HG03097 (cell line): ENCODE data around the gene ATP6V1B1.
"Not testable (repeated sequence)": the region's sequence is repeated elsewhere in the genome, so short reads cannot be mapped to it uniquely, and the experiment has no call there.

ENCODE experiments used
- ATAC-seq: cut with Tn5 transposase; IDR thresholded peaks from one replicate; pipeline ENCODE4 v1.9.1; 2021; ENCODE audit not compliant: unreplicated experiment, low FRiP score

The ATP6V1B1 gene

GRCh38 chr2:71004857-71005256 lies 69.2 kb downstream of the ATP6V1B1 start:
- ATAC-seq: no peak

DNA sequence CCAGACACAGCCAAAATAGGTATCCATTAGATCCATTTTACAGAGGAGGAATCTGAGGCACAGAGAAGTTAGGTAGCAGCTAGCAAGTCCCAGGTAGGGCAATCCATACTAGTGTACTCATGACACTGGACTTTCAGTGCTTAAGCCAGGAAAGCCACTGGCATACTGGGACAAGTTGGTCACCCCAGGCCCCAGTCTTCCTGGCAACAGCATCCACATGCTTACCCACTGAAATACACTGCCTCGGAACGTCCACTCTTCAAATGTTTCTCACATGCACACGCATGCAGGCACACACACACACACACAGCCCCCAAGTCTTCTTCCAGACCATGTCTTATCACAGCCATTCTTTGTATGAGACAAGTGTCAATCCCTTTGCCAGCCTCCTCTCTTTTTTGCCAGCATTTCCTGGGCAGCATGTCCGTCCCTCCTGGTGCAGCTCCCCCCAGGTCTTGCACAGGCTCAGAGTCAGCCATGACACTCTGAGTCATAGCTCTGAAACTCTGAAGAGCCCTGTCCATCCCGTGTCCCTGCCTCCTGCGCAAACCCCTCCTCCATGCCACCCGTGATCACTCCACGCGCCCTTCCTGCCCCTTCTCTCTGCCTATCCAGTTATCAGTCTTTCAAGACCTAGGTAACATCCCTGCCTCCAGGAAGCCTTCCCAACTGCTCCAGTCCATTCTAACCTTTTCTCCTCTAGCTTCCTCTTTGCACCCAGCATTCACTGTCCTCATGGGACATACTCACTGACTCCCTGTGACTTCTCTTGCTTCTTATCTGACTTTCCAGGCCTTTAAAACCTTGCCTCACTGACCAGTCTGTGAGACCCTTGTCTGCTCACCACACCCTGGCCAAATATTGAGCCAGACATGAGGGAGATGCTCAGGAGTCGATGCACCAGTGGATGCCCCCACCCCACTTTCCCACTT lies 69.8 kb downstream of the ATP6V1B1 start:
- ATAC-seq: no peak

DNA sequence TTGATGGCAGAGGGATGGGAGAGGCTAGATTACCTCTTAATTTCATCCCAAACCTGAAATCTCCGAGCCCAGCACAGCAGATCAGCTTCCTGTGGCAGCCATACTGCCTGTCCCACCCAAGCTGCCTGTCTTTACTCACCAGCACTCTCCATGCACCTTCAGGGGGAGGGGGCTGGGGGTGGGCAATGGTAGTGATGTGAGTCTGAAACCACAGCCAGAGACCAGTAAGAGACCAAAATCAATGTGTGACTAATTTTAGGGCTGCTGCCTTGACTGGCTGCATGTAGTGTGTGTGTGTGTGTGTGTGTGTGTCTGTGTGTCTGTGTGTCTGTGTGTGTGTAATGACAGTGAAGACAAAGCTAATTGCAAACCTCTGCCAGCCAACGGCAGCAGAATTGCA lies 70.6 kb downstream of the ATP6V1B1 start:
- ATAC-seq: no peak

DNA sequence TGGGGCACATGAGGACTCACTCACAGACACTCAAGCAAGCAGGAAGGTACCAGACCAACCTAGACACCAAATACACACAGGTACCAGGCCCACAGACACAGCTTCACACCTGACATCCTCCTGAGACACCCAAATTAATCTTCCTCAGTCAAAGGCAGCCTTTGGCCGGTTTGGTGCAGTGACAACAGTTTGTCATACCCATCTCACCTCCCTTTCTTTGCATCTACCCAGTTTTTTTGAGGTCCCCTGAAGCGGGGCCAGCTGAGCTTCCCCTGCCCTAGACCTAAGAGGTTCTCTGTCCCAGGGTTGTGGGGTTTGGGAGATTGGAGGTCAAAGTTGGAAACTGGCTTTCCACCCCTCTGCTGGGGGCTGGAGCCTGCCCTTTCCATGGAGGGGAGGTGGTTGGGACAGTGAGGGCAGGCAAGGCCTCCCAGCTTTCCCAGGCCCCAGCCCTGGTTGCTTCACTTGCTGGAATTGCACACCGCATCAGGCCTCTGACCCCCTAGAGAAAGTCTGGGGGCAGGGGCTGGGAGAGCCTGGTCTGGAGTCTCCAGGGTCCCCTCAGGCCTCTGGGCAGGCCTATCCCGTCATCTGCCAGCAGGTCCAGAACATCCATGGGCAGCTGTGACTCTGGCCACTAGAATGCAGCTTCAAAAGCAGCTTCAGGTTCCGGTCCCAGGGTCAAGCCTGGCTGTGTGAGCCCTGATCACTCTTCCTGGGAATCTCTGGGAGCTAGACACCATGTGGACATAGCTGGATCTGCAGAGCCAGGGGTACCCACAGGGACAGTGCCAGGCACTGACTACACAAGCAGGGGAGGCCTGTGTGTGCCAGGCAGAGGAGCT lies 71.5 kb downstream of the ATP6V1B1 start:
- ATAC-seq: no peak

DNA sequence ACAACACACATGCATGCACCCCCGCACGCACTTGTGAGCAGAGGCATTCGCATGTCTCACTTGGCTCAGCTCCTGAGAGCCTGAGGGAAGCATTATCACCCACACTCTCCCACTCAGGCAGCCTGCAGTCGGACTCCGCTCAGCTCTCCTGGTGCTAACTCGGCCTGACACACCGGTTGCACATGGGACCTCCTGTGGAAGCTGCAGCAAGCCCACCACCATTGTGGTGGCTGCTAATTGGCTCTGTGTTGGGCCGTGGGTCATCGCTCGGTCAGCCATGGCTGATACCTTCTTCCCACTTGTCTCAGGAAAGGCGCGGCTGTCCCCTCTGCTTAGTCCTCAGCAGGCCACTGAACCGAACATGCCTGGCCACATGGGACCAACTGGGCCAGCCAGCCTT lies 72.6 kb downstream of the ATP6V1B1 start:
- no peak for ATAC-seq

- not testable (repeated sequence) for ATAC-seq
Measured at GRCh38 chr2:71011786-71012185, 76.1 kb downstream of the ATP6V1B1 start.
